ENCODE results near the gene SRPK2.
"Not testable (repeated sequence)": the region's sequence is repeated elsewhere in the genome, so short reads cannot be mapped to it uniquely, and the experiment has no call there.

The SRPK2 gene

DNA sequence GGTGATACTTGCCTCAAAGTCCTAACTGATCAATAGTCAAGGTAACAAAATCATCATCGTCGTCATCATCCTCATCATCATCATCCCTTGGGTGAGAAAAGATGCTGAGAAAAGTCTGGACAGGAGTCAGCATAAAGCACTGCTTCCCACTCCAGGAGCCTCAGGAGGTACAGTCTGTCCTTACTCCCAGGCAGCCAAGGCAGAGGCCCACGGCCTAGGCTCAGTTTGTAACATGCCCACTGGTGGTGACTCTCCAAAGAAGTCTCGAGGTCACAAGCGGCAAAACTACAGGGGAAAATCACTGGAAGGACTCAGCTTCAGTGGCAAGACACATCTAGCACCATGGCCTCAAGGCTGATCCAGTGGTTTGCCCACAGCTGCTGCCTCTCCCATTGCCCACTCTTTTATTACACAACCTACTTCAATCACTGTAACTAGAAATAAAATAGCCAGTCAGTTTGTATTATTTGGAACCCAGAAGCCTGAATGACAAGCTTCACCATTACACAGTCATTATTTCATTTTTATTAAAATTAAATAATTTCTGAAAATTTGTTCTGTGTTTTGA is 150.4 kb downstream of the SRPK2 start:
- TF ChIP-seq, protein P1, sequence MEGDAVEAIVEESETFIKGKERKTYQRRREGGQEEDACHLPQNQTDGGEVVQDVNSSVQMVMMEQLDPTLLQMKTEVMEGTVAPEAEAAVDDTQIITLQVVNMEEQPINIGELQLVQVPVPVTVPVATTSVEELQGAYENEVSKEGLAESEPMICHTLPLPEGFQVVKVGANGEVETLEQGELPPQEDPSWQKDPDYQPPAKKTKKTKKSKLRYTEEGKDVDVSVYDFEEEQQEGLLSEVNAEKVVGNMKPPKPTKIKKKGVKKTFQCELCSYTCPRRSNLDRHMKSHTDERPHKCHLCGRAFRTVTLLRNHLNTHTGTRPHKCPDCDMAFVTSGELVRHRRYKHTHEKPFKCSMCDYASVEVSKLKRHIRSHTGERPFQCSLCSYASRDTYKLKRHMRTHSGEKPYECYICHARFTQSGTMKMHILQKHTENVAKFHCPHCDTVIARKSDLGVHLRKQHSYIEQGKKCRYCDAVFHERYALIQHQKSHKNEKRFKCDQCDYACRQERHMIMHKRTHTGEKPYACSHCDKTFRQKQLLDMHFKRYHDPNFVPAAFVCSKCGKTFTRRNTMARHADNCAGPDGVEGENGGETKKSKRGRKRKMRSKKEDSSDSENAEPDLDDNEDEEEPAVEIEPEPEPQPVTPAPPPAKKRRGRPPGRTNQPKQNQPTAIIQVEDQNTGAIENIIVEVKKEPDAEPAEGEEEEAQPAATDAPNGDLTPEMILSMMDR (IDR thresholded peaks at IDR 0.05; ENCODE audit: low read length): no peak
- TF ChIP-seq EZH2 (IDR thresholded peaks at IDR 0.05; ENCODE audit: borderline replicate concordance, low read length): no peak
- H3K4me3 ChIP-seq (ENCODE audit: low read depth, low read length, poor library complexity, severe bottlenecking): no peak overlapping the region
- no peak overlapping the region for H2AFZ ChIP-seq (ENCODE audit: low read length)
- no peaks in the 10 kb centered on the region for H3K79me2 ChIP-seq (ENCODE audit: insufficient read depth, low read length)
- H3K36me3 ChIP-seq (ENCODE audit: insufficient read depth, low read length): no peaks in the 10 kb centered on the region
- no peak overlapping the region for H3K27ac ChIP-seq (ENCODE audit: low read depth, low read length, poor library complexity, severe bottlenecking)
- H3K9me2 ChIP-seq (ENCODE audit: low read depth, low read length): no peaks in the 10 kb centered on the region
- no peaks in the 10 kb centered on the region for H3F3A ChIP-seq (ENCODE audit: insufficient read depth, low read length)
- H3K9me3 ChIP-seq (ENCODE audit: low read length): no peaks in the 10 kb centered on the region
- no peak overlapping the region for H3K9ac ChIP-seq (ENCODE audit: low read length)
- no peaks in the 10 kb centered on the region for H3K27me3 ChIP-seq (ENCODE audit: insufficient read depth, low read length)
- no peaks in the 10 kb centered on the region for H3K4me1 ChIP-seq (ENCODE audit: insufficient read depth, low read length, severe bottlenecking)
- no peaks in the 10 kb centered on the region for H4K20me1 ChIP-seq (ENCODE audit: insufficient read depth, low read length)
- H3K4me2 ChIP-seq (ENCODE audit: low read length): no peak overlapping the region

DNA sequence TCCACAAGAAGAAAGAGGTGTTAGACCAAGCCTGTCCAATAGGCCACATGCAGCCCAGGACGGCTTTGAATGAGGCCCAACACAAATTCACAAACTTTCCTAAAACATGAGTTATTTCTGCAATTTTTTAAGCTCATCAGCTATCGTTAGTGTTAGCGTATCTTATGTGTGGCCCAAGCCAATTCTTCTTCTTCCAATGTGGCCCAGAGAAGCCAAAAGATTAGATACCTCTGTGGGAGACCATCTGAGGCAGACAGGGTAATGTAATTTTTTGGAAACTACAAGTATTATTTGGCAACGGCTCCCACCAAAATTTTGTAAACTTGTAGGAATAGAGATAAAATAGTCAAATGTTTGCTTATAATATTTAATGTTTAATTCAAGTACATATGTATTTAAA is 153.8 kb downstream of the SRPK2 start:
- no peak for TF ChIP-seq EZH2 (IDR thresholded peaks at IDR 0.05; ENCODE audit: borderline replicate concordance, low read length)
- TF ChIP-seq, protein P1 (IDR thresholded peaks at IDR 0.05; ENCODE audit: low read length): no peak

DNA sequence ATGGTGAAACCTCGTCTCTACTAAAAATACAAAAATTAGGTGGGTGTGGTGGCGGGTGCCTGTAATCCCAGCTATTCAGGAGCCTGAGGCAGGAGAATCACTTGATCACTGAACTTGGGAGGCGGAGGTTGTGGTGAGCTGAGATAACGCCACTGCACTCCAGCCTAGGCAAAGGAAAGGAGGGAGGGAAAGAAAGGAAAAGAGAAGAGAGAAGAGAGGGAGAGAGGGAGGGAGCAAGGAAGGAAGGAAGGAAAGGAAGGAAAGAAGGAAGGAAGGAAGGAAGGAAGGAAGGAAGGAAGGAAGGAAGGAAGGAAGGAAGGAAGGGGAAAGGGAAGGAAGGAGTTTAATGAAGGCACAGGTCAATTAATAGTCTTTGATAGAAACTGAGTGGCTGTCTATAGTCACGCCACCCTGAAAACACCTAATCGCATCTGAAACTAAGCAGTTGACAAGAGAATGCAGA is 155.9 kb downstream of the SRPK2 start:
- not testable (repeated sequence) for H3K9me2 ChIP-seq (ENCODE audit: low read depth, low read length); H3K9me3 ChIP-seq (ENCODE audit: low read length); H3K4me3 ChIP-seq (ENCODE audit: low read depth, low read length, poor library complexity, severe bottlenecking); H3K27ac ChIP-seq (ENCODE audit: low read depth, low read length, poor library complexity, severe bottlenecking); H4K20me1 ChIP-seq (ENCODE audit: insufficient read depth, low read length); H3K4me1 ChIP-seq (ENCODE audit: insufficient read depth, low read length, severe bottlenecking); H3K79me2 ChIP-seq (ENCODE audit: insufficient read depth, low read length); H3K36me3 ChIP-seq (ENCODE audit: insufficient read depth, low read length); H2AFZ ChIP-seq (ENCODE audit: low read length); H3F3A ChIP-seq (ENCODE audit: insufficient read depth, low read length); H3K9ac ChIP-seq (ENCODE audit: low read length); H3K27me3 ChIP-seq (ENCODE audit: insufficient read depth, low read length); H3K4me2 ChIP-seq (ENCODE audit: low read length)

More for the DNA sequence above, 153.8 kb downstream of the SRPK2 start:
- H3K9me2 ChIP-seq (ENCODE audit: low read depth, low read length): no peaks in the 10 kb centered on the region
- no peaks in the 10 kb centered on the region for H3K36me3 ChIP-seq (ENCODE audit: insufficient read depth, low read length)
- no peak overlapping the region for H3K4me2 ChIP-seq (ENCODE audit: low read length)
- H3K9me3 ChIP-seq (ENCODE audit: low read length): no peaks in the 10 kb centered on the region
- no peak overlapping the region for H3K4me3 ChIP-seq (ENCODE audit: low read depth, low read length, poor library complexity, severe bottlenecking)
- H3K9ac ChIP-seq (ENCODE audit: low read length): no peak overlapping the region
- H2AFZ ChIP-seq (ENCODE audit: low read length): no peak overlapping the region
- H3K4me1 ChIP-seq (ENCODE audit: insufficient read depth, low read length, severe bottlenecking): no peaks in the 10 kb centered on the region
- no peaks in the 10 kb centered on the region for H4K20me1 ChIP-seq (ENCODE audit: insufficient read depth, low read length)
- H3K79me2 ChIP-seq (ENCODE audit: insufficient read depth, low read length): no peaks in the 10 kb centered on the region
- no peaks in the 10 kb centered on the region for H3K27me3 ChIP-seq (ENCODE audit: insufficient read depth, low read length)
- no peak overlapping the region for H3K27ac ChIP-seq (ENCODE audit: low read depth, low read length, poor library complexity, severe bottlenecking)
- no peaks in the 10 kb centered on the region for H3F3A ChIP-seq (ENCODE audit: insufficient read depth, low read length)

DNA sequence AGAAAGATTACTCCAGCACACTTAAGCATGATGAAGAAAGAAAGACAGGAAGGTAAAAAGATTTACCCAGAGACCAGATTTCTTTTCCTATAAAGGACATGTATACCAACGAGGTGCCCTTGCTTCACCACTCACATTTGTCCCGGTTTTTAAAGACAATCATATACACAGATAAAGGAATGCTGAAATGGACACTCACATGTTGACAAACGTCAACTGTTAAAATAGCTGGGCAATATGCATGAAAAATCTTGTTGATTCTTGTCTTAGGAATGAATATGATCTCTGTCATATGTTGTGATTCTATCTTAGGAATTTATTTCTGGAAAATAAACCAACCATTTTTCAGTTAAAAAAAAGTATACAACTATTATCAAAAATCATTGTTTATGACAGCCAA is 158.2 kb downstream of the SRPK2 start:
- no peak overlapping the region for H3K4me3 ChIP-seq (ENCODE audit: low read depth, low read length, poor library complexity, severe bottlenecking)
- no peak overlapping the region for H3K27ac ChIP-seq (ENCODE audit: low read depth, low read length, poor library complexity, severe bottlenecking)
- 0 out of 2 replicates have a peak, but pooled peaks cover 2% of the 10 kb centered on the region for H3K79me2 ChIP-seq (ENCODE audit: insufficient read depth, low read length)
- H3K27me3 ChIP-seq (ENCODE audit: insufficient read depth, low read length): no peaks in the 10 kb centered on the region
- H2AFZ ChIP-seq (ENCODE audit: low read length): no peak overlapping the region
- H4K20me1 ChIP-seq (ENCODE audit: insufficient read depth, low read length): no peaks in the 10 kb centered on the region
- no peaks in the 10 kb centered on the region for H3K36me3 ChIP-seq (ENCODE audit: insufficient read depth, low read length)
- H3K4me1 ChIP-seq (ENCODE audit: insufficient read depth, low read length, severe bottlenecking): peaks cover 3% of the 10 kb centered on the region
- H3K9me3 ChIP-seq (ENCODE audit: low read length): peaks cover 4% of the 10 kb centered on the region; the same call in 1 of the 2 replicates
- H3K9me2 ChIP-seq (ENCODE audit: low read depth, low read length): no peaks in the 10 kb centered on the region
- TF ChIP-seq EZH2 (IDR thresholded peaks at IDR 0.05; ENCODE audit: borderline replicate concordance, low read length): no peak
- TF ChIP-seq, protein P1 (IDR thresholded peaks at IDR 0.05; ENCODE audit: low read length): no peak
- no peak overlapping the region for H3K9ac ChIP-seq (ENCODE audit: low read length)
- no peaks in the 10 kb centered on the region for H3F3A ChIP-seq (ENCODE audit: insufficient read depth, low read length)
- H3K4me2 ChIP-seq (ENCODE audit: low read length): no peak overlapping the region

All from OCI-LY1 (cell line).